NCI-H1092 (cell line): ENCODE measurements around the gene GTF2A2.
"Not testable (repeated sequence)": the region's sequence is repeated elsewhere in the genome, so short reads cannot be mapped to it uniquely, and the experiment has no call there.

Experiments used
- DNase-seq: peaks from one replicate; lab custom pipeline; 2025; lab: John Stamatoyannopoulos, UW

The GTF2A2 gene

GRCh38 chr15:59674361-59674877 lies 17.1 kb upstream of the GTF2A2 start:
- no peak for DNase-seq

GRCh38 chr15:59668556-59668955 lies 11.2 kb upstream of the GTF2A2 start:
- DNase-seq, result no peak

- DNase-seq, result no peak
Observed at GRCh38 chr15:59662260-59662659, 4.9 kb upstream of the GTF2A2 start.

GRCh38 chr15:59659366-59659765 lies 2.1 kb upstream of the GTF2A2 start:
- DNase-seq, result no peak

- no peak for DNase-seq
Observed at GRCh38 chr15:59657635-59658125, 365 bp upstream of the GTF2A2 start.

- DNase-seq, result no peak
Observed at GRCh38 chr15:59654046-59654445, 3.3 kb downstream of the GTF2A2 start.

GRCh38 chr15:59649603-59650002 lies 7.7 kb downstream of the GTF2A2 start:
- DNase-seq, result no peak

GRCh38 chr15:59647085-59647484 lies 10.2 kb downstream of the GTF2A2 start:
- DNase-seq, result no peak

- DNase-seq, result no peak
Observed at GRCh38 chr15:59646277-59646676, 11.0 kb downstream of the GTF2A2 start.

GRCh38 chr15:59645812-59646211 lies 11.5 kb downstream of the GTF2A2 start:
- not testable (repeated sequence) for DNase-seq

GRCh38 chr15:59644756-59645155 lies 12.6 kb downstream of the GTF2A2 start:
- no peak for DNase-seq

- DNase-seq, result no peak
Observed at GRCh38 chr15:59642351-59642750, 15.0 kb downstream of the GTF2A2 start.

- DNase-seq, result not testable (repeated sequence)
Observed at GRCh38 chr15:59637507-59637906, 19.8 kb downstream of the GTF2A2 start.

- DNase-seq, result no peak
Observed at GRCh38 chr15:59636184-59636583, 21.1 kb downstream of the GTF2A2 start.

GRCh38 chr15:59632714-59633113 lies 24.6 kb downstream of the GTF2A2 start:
- DNase-seq, result no peak

- no peak for DNase-seq
Observed at GRCh38 chr15:59622289-59622688, 35.0 kb downstream of the GTF2A2 start.

GRCh38 chr15:59618406-59618805 lies 38.9 kb downstream of the GTF2A2 start:
- no peak for DNase-seq

GRCh38 chr15:59616379-59616778 lies 40.9 kb downstream of the GTF2A2 start:
- DNase-seq, result no peak

- DNase-seq, result no peak
Observed at GRCh38 chr15:59615661-59616060, 41.7 kb downstream of the GTF2A2 start.

GRCh38 chr15:59614153-59614552 lies 43.2 kb downstream of the GTF2A2 start:
- DNase-seq, result no peak

- no peak for DNase-seq
Observed at GRCh38 chr15:59611276-59612260, 45.7 kb downstream of the GTF2A2 start, which contains the start of gene GCNT3. Gene GCNT3, plus strand, starts transcription at chr15:59611783. Its CDS starts 6,456 bp downstream, at chr15:59618239.

- DNase-seq, result no peak
Observed at GRCh38 chr15:59609730-59610712, 47.3 kb downstream of the GTF2A2 start.
